WTC11 (cell line): Measurements from ENCODE around the gene NUP210.

Experiments used
- ETV6 ChIP-seq: sonication (generic); formaldehyde crosslinking; IDR thresholded peaks from 2 replicates; pipeline ENCODE4 v1.8.1; 2022; ENCODE audit warnings: mild to moderate bottlenecking, missing genetic modification reagents
- GRHL2 ChIP-seq: fragments of 250-450 bp; sonication (Bioruptor Pico); IDR thresholded peaks from 2 replicates; pipeline ENCODE4 v1.8.0; 2022; ENCODE audit warnings: mild to moderate bottlenecking, moderate library complexity; ENCODE audit not compliant: insufficient replicate concordance, severe bottlenecking
- JUN ChIP-seq: sonication (generic); formaldehyde crosslinking; IDR thresholded peaks from 2 replicates; pipeline ENCODE4 v1.8.0; 2023; ENCODE audit warnings: mild to moderate bottlenecking, missing genetic modification reagents
- MXD4 ChIP-seq: fragments of 250-450 bp; sonication (Bioruptor Pico); IDR thresholded peaks from 2 replicates; pipeline ENCODE4 v1.8.0; 2021; ENCODE audit warnings: mild to moderate bottlenecking, moderate library complexity, borderline replicate concordance
- MYBL2 ChIP-seq: sonication (generic); formaldehyde crosslinking; IDR thresholded peaks from 2 replicates; pipeline ENCODE4 v1.8.1; 2023; ENCODE audit warnings: mild to moderate bottlenecking, moderate library complexity, missing genetic modification reagents
- TP53 ChIP-seq: sonication (generic); formaldehyde crosslinking; IDR thresholded peaks from 2 replicates; pipeline ENCODE4 v1.8.1; 2023; ENCODE audit warnings: mild to moderate bottlenecking, missing genetic modification reagents
- TF ChIP-seq, protein P1 (sequence below): sonication (generic); formaldehyde crosslinking; conservative IDR thresholded peaks from 2 replicates; pipeline ENCODE4 v1.8.1; 2022; ENCODE audit warnings: mild to moderate bottlenecking, missing genetic modification reagents
- TF ChIP-seq, protein P2 (sequence below): fragments of 200-600 bp; IDR thresholded peaks from 2 replicates; pipeline ENCODE4 v1.8.0; 2022; ENCODE audit warnings: antibody characterized with exemption
- TF ChIP-seq, protein P3 (sequence below): sonication (generic); formaldehyde crosslinking; IDR thresholded peaks from 2 replicates; pipeline ENCODE4 v1.8.1; 2023; ENCODE audit warnings: mild to moderate bottlenecking, moderate library complexity, missing genetic modification reagents
- TF ChIP-seq, protein P4 (sequence below): sonication (generic); formaldehyde crosslinking; IDR thresholded peaks from 2 replicates; pipeline ENCODE4 v1.8.1; 2023; ENCODE audit warnings: mild to moderate bottlenecking, missing genetic modification reagents, moderate library complexity
- TF ChIP-seq, protein P5 (sequence below): sonication (generic); formaldehyde crosslinking; IDR thresholded peaks from 2 replicates; pipeline ENCODE4 v1.8.1; 2023; ENCODE audit warnings: mild to moderate bottlenecking, missing genetic modification reagents

DNA sequence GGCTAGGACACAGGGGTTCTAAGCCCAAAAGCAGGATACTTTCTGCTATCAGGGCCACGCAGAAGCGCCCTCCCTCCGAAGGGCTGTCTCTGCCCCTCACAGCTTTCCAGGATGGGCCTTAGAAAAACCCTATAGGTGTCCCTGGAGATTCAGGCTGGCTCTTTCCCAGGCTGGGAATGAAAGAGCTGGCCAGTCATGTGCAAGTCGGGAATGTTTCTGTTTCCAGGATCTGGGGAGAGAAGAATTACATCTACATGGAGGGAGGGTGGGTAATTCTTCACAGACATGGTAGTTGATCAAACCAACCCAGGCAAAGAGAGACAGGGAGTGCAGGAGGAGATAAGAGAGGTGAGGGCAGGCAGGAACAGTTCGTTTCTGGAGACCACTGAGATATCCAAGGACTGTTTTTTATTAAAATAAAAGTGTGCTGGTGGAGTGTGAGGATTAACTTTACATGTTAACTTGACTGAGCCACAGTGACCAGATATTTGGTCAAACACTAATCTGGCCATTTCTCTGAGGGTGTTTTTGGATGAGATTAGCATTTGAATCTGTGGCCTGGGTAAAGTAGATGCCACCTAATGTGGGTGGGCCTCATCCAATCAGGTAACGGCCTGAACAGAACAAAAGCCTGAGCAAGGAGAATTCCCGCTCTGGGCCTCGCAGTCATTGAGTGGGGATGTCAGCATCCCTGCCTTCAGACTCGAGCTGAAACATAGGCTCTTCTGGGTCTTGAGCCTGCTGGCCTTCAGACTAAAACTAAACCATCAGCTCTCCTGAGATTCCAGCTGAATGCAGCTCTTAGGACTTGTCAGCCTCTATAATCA, 15.3 kb downstream of the NUP210 start:
- TF ChIP-seq, protein P1, sequence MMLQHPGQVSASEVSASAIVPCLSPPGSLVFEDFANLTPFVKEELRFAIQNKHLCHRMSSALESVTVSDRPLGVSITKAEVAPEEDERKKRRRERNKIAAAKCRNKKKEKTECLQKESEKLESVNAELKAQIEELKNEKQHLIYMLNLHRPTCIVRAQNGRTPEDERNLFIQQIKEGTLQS = no peak
- TF ChIP-seq, protein P2, sequence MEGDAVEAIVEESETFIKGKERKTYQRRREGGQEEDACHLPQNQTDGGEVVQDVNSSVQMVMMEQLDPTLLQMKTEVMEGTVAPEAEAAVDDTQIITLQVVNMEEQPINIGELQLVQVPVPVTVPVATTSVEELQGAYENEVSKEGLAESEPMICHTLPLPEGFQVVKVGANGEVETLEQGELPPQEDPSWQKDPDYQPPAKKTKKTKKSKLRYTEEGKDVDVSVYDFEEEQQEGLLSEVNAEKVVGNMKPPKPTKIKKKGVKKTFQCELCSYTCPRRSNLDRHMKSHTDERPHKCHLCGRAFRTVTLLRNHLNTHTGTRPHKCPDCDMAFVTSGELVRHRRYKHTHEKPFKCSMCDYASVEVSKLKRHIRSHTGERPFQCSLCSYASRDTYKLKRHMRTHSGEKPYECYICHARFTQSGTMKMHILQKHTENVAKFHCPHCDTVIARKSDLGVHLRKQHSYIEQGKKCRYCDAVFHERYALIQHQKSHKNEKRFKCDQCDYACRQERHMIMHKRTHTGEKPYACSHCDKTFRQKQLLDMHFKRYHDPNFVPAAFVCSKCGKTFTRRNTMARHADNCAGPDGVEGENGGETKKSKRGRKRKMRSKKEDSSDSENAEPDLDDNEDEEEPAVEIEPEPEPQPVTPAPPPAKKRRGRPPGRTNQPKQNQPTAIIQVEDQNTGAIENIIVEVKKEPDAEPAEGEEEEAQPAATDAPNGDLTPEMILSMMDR = no peak
- TF ChIP-seq, protein P3, sequence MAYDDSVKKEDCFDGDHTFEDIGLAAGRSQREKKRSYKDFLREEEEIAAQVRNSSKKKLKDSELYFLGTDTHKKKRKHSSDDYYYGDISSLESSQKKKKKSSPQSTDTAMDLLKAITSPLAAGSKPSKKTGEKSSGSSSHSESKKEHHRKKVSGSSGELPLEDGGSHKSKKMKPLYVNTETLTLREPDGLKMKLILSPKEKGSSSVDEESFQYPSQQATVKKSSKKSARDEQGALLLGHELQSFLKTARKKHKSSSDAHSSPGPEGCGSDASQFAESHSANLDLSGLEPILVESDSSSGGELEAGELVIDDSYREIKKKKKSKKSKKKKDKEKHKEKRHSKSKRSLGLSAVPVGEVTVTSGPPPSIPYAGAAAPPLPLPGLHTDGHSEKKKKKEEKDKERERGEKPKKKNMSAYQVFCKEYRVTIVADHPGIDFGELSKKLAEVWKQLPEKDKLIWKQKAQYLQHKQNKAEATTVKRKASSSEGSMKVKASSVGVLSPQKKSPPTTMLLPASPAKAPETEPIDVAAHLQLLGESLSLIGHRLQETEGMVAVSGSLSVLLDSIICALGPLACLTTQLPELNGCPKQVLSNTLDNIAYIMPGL (CRISPR knock-in tag) = no peak
- TF ChIP-seq ETV6 (CRISPR knock-in tag) (no peak), JUN (CRISPR knock-in tag) (no peak), MXD4 (CRISPR knock-in tag) (no peak), MYBL2 (CRISPR knock-in tag) (no peak), TP53 (CRISPR knock-in tag) (no peak), GRHL2 (CRISPR knock-in tag) (no peak)
- TF ChIP-seq, protein P4, sequence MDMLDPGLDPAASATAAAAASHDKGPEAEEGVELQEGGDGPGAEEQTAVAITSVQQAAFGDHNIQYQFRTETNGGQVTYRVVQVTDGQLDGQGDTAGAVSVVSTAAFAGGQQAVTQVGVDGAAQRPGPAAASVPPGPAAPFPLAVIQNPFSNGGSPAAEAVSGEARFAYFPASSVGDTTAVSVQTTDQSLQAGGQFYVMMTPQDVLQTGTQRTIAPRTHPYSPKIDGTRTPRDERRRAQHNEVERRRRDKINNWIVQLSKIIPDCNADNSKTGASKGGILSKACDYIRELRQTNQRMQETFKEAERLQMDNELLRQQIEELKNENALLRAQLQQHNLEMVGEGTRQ (CRISPR knock-in tag) = no peak
- TF ChIP-seq, protein P5, sequence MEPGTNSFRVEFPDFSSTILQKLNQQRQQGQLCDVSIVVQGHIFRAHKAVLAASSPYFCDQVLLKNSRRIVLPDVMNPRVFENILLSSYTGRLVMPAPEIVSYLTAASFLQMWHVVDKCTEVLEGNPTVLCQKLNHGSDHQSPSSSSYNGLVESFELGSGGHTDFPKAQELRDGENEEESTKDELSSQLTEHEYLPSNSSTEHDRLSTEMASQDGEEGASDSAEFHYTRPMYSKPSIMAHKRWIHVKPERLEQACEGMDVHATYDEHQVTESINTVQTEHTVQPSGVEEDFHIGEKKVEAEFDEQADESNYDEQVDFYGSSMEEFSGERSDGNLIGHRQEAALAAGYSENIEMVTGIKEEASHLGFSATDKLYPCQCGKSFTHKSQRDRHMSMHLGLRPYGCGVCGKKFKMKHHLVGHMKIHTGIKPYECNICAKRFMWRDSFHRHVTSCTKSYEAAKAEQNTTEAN (CRISPR knock-in tag) = no peak
